HG03442 (cell line): ENCODE results near the gene SCARB1.

ENCODE experiments used
- ATAC-seq: cut with Tn5 transposase; IDR thresholded peaks from one replicate; pipeline ENCODE4 v1.9.1; 2021; ENCODE audit warnings: mild to moderate bottlenecking, moderate library complexity; ENCODE audit not compliant: unreplicated experiment

The SCARB1 gene

GRCh38 chr12:124749725-124750124, 113.9 kb downstream of the SCARB1 start:
- no peak for ATAC-seq

GRCh38 chr12:124747426-124748161, 116.1 kb downstream of the SCARB1 start:
- ATAC-seq: no peak

GRCh38 chr12:124746649-124747425, 116.8 kb downstream of the SCARB1 start:
- no peak for ATAC-seq

- ATAC-seq: no peak
Observed at GRCh38 chr12:124745891-124746570, 117.6 kb downstream of the SCARB1 start.

GRCh38 chr12:124745465-124745890, 118.2 kb downstream of the SCARB1 start:
- ATAC-seq: no peak

- ATAC-seq: peak; percentile 59
Observed at GRCh38 chr12:124744659-124745464, 118.8 kb downstream of the SCARB1 start.

- ATAC-seq: no peak
Observed at GRCh38 chr12:124744273-124744640, 119.4 kb downstream of the SCARB1 start.

- no peak for ATAC-seq
Observed at GRCh38 chr12:124743479-124744272, 120.0 kb downstream of the SCARB1 start.

- ATAC-seq: no peak
Observed at GRCh38 chr12:124742678-124743077, 121.0 kb downstream of the SCARB1 start.

GRCh38 chr12:124742111-124742510, 121.6 kb downstream of the SCARB1 start:
- no peak for ATAC-seq

- ATAC-seq: no peak
Observed at GRCh38 chr12:124741211-124741610, 122.5 kb downstream of the SCARB1 start.

- ATAC-seq: no peak
Observed at GRCh38 chr12:124740691-124741137, 123.0 kb downstream of the SCARB1 start.

GRCh38 chr12:124739953-124740561, 123.6 kb downstream of the SCARB1 start:
- no peak for ATAC-seq

- ATAC-seq: no peak
Observed at GRCh38 chr12:124738636-124739467, 124.8 kb downstream of the SCARB1 start.

- ATAC-seq: no peak
Observed at GRCh38 chr12:124737772-124738635, 125.7 kb downstream of the SCARB1 start.

- no peak for ATAC-seq
Observed at GRCh38 chr12:124737040-124737419, 126.6 kb downstream of the SCARB1 start.

- ATAC-seq: no peak
Observed at GRCh38 chr12:124736115-124737039, 127.3 kb downstream of the SCARB1 start.
